Measurements from ENCODE around the gene ITPRID2.
A peak's percentile ranks its signal among the peaks of the same experiment; 100 is the strongest.

Gene ITPRID2

GRCh38 chr2:181861379-181861778 is 30.2 kb upstream of the ITPRID2 start:
- H3K27ac ChIP-seq (ENCODE audit: poor library complexity, severe bottlenecking), result no peak overlapping the region
- ATAC-seq (ENCODE audit: low read depth) (no peak), DNase-seq (ENCODE audit: low spot score) (no peak)
- H3K9me3 ChIP-seq (ENCODE audit: severe bottlenecking), result no peaks in the 10 kb centered on the region
- TF ChIP-seq CTCF (IDR thresholded peaks at IDR 0.05; ENCODE audit: poor library complexity, severe bottlenecking), result no peak
- peaks cover 14% of the 10 kb centered on the region for H3K4me1 ChIP-seq (ENCODE audit: insufficient read depth, poor library complexity, severe bottlenecking)
- no peak overlapping the region for H3K4me3 ChIP-seq (ENCODE audit: severe bottlenecking)
- no peaks in the 10 kb centered on the region for H3K27me3 ChIP-seq (ENCODE audit: insufficient read depth, poor library complexity, severe bottlenecking)
- H3K36me3 ChIP-seq (ENCODE audit: low read depth), result no peaks in the 10 kb centered on the region

GRCh38 chr2:181862583-181863281 is 28.8 kb upstream of the ITPRID2 start:
- Histone ChIP-seq H3K4me1 (ENCODE audit: insufficient read depth, poor library complexity, severe bottlenecking) (peaks cover 8% of the 10 kb centered on the region), H3K27me3 (ENCODE audit: insufficient read depth, poor library complexity, severe bottlenecking) (no peaks in the 10 kb centered on the region), H3K36me3 (ENCODE audit: low read depth) (no peaks in the 10 kb centered on the region), H3K4me3 (ENCODE audit: severe bottlenecking) (no peak overlapping the region), H3K9me3 (ENCODE audit: severe bottlenecking) (no peaks in the 10 kb centered on the region), H3K27ac (ENCODE audit: poor library complexity, severe bottlenecking) (no peak overlapping the region)
- DNase-seq (ENCODE audit: low spot score) (no peak), ATAC-seq (ENCODE audit: low read depth) (no peak)
- TF ChIP-seq CTCF (IDR thresholded peaks at IDR 0.05; ENCODE audit: poor library complexity, severe bottlenecking), result no peak

- Histone ChIP-seq H3K36me3 (ENCODE audit: low read depth) (no peaks in the 10 kb centered on the region), H3K4me3 (ENCODE audit: severe bottlenecking) (no peak overlapping the region), H3K27me3 (ENCODE audit: insufficient read depth, poor library complexity, severe bottlenecking) (no peaks in the 10 kb centered on the region), H3K27ac (ENCODE audit: poor library complexity, severe bottlenecking) (no peak overlapping the region), H3K4me1 (ENCODE audit: insufficient read depth, poor library complexity, severe bottlenecking) (peaks cover 13% of the 10 kb centered on the region), H3K9me3 (ENCODE audit: severe bottlenecking) (no peaks in the 10 kb centered on the region)
- TF ChIP-seq CTCF (IDR thresholded peaks at IDR 0.05; ENCODE audit: poor library complexity, severe bottlenecking), result no peak
- ATAC-seq (ENCODE audit: low read depth) (no peak), DNase-seq (ENCODE audit: low spot score) (no peak)
Measured at GRCh38 chr2:181872178-181872577, 19.4 kb upstream of the ITPRID2 start.

GRCh38 chr2:181876614-181877063 is 14.9 kb upstream of the ITPRID2 start:
- Histone ChIP-seq H3K27ac (ENCODE audit: poor library complexity, severe bottlenecking) (peak overlapping the region; percentile 60), H3K27me3 (ENCODE audit: insufficient read depth, poor library complexity, severe bottlenecking) (no peaks in the 10 kb centered on the region), H3K4me3 (ENCODE audit: severe bottlenecking) (no peak overlapping the region), H3K4me1 (ENCODE audit: insufficient read depth, poor library complexity, severe bottlenecking) (peaks cover 16% of the 10 kb centered on the region), H3K36me3 (ENCODE audit: low read depth) (no peaks in the 10 kb centered on the region), H3K9me3 (ENCODE audit: severe bottlenecking) (no peaks in the 10 kb centered on the region)
- peak; percentile 71 for DNase-seq (ENCODE audit: low spot score)
- ATAC-seq (ENCODE audit: low read depth), result peak; percentile 98
- no peak for TF ChIP-seq CTCF (IDR thresholded peaks at IDR 0.05; ENCODE audit: poor library complexity, severe bottlenecking)

- Histone ChIP-seq H3K36me3 (ENCODE audit: low read depth) (no peaks in the 10 kb centered on the region), H3K4me3 (ENCODE audit: severe bottlenecking) (no peak overlapping the region), H3K27me3 (ENCODE audit: insufficient read depth, poor library complexity, severe bottlenecking) (no peaks in the 10 kb centered on the region), H3K4me1 (ENCODE audit: insufficient read depth, poor library complexity, severe bottlenecking) (peaks cover 16% of the 10 kb centered on the region), H3K27ac (ENCODE audit: poor library complexity, severe bottlenecking) (peak overlapping the region; percentile 60), H3K9me3 (ENCODE audit: severe bottlenecking) (no peaks in the 10 kb centered on the region)
- DNase-seq (ENCODE audit: low spot score) (no peak), ATAC-seq (ENCODE audit: low read depth) (no peak; the same call in 2 of the 3 replicates)
- no peak for TF ChIP-seq CTCF (IDR thresholded peaks at IDR 0.05; ENCODE audit: poor library complexity, severe bottlenecking)
Measured at GRCh38 chr2:181877181-181877664, 14.3 kb upstream of the ITPRID2 start.

All from RWPE2 (cell line).